ENCODE data around the gene CAMKK2.
A peak's percentile ranks its signal among the peaks of the same experiment; 100 is the strongest.

CAMKK2 gene

GRCh38 chr12:121245951-121246350 is 50.6 kb downstream of the CAMKK2 start:
- H3K4me3 ChIP-seq = no peak overlapping the region
- TF ChIP-seq CTCF (IDR thresholded peaks at IDR 0.05) = no peak
- no peak for DNase-seq (ENCODE audit: low spot score)
- H3K27ac ChIP-seq = no peak overlapping the region

- no peak for TF ChIP-seq CTCF (IDR thresholded peaks at IDR 0.05)
- Histone ChIP-seq H3K4me3 (no peak overlapping the region), H3K27ac (no peak overlapping the region)
- DNase-seq (ENCODE audit: low spot score) = no peak
Measured at GRCh38 chr12:121245031-121245430, 51.5 kb downstream of the CAMKK2 start.

GRCh38 chr12:121241156-121241970 is 55.1 kb downstream of the CAMKK2 start:
- DNase-seq (ENCODE audit: low spot score) = no peak
- Histone ChIP-seq H3K4me3 (peak overlapping the region; percentile 63), H3K27ac (peak overlapping the region; percentile 70 to 75)
- TF ChIP-seq CTCF (IDR thresholded peaks at IDR 0.05) = no peak

GRCh38 chr12:121240484-121241101 is 55.9 kb downstream of the CAMKK2 start:
- no peak for TF ChIP-seq CTCF (IDR thresholded peaks at IDR 0.05)
- H3K4me3 ChIP-seq = peak overlapping the region; percentile 63
- peak overlapping the region; percentile 70 to 75 for H3K27ac ChIP-seq
- DNase-seq (ENCODE audit: low spot score) = peak; percentile 84

GRCh38 chr12:121240062-121240420 is 56.5 kb downstream of the CAMKK2 start:
- DNase-seq (ENCODE audit: low spot score) = no peak
- Histone ChIP-seq H3K27ac (peak overlapping the region in 1 of 2 donors; percentile 70), H3K4me3 (peak overlapping the region; percentile 63)
- TF ChIP-seq CTCF (IDR thresholded peaks at IDR 0.05) = no peak

GRCh38 chr12:121239351-121240061 is 57.0 kb downstream of the CAMKK2 start:
- no peak for DNase-seq (ENCODE audit: low spot score)
- Histone ChIP-seq H3K27ac (peak overlapping the region in 1 of 2 donors; percentile 29), H3K4me3 (no peak overlapping the region)
- TF ChIP-seq CTCF (IDR thresholded peaks at IDR 0.05) = no peak
